K562 (cell line): ENCODE measurements around the gene ZSCAN22. TPM values are rescaled to one million over a fixed set of nuclear protein-coding genes. Genes with fewer than 3 reads are reported as not detected.

Experiments
- ATAC-seq: fragments of 200-7000 bp; cut with Tn5 transposase; 3 replicates; pipeline ENCODE4 v1.9.1; 2020; ENCODE audit warnings: moderate library complexity
- BruUV-seq: library from RNA; stranded (reverse); fragments of 400-500 nt; replicated peaks from 2 replicates; lab custom pipeline; 2021; lab: Mats Ljungman, UMichigan
- CTCF ChIA-PET: fragments of 300-600 bp; formaldehyde crosslinking; extraction: SDS; loops from one replicate; lab custom pipeline; 2021; ENCODE audit warnings: low intra/inter-chr PET ratio; lab: Yijun Ruan, JAX
- POLR2A ChIA-PET: fragments of 300-600, 350-650 bp; sonication (Branson Sonifier 250); formaldehyde crosslinking; extraction: SDS; loops from one replicate; lab custom pipeline; 2021; ENCODE audit warnings: antibody characterized with exemption, inconsistent platforms; lab: Yijun Ruan, JAX
- DNase-seq, 4 experiments: peaks; one replicate each; pipeline versions ENCODE4 v3.0.0 to v3.0.0-alpha.2; 2011 to 2018; ENCODE audit warnings: low spot score in 3 of 4, mixed read lengths in 3 of 4; ENCODE audit errors: extremely low read depth in 1 of 4
- FAIRE-seq: peaks from 2 replicates; lab custom pipeline; 2011; peaks lifted over from hg19 to GRCh38; lab: Jason Lieb, UNC
- H2AFZ ChIP-seq: 2 replicates; pipeline ENCODE4 v1.6.0; 2011; ENCODE audit warnings: low read depth, low read length, control low read depth, inconsistent platforms
- H3K27ac ChIP-seq: fragments of 200-600 bp; 3 replicates; pipeline ENCODE4 v1.8.0; 2011; ENCODE audit warnings: low read depth, mild to moderate bottlenecking, control low read depth, inconsistent platforms, low read length, moderate library complexity, mixed read lengths; ENCODE audit errors: extremely low read depth
- H3K27me3 ChIP-seq, 2 experiments: fragments of 300-600 bp in 1 of 2; 2 replicates in 1 of 2; 3 replicates in 1 of 2; pipeline versions ENCODE4 v1.6.0 to v1.8.0; 2011; ENCODE audit warnings: inconsistent platforms in 2 of 2, low read length in 2 of 2, mild to moderate bottlenecking in 1 of 2, mixed read lengths in 1 of 2, moderate library complexity in 1 of 2; ENCODE audit not compliant: control insufficient read depth in 2 of 2, insufficient read depth in 2 of 2
- H3K36me3 ChIP-seq: fragments of 300-600 bp; 3 replicates; pipeline ENCODE4 v1.8.0; 2011; ENCODE audit warnings: mild to moderate bottlenecking, low read length, inconsistent platforms; ENCODE audit not compliant: control insufficient read depth, insufficient read depth
- H3K4me1 ChIP-seq, 2 experiments: fragments of 200-600 bp in 1 of 2; replicated peaks in 1 of 2; 2 replicates in 1 of 2; 3 replicates in 1 of 2; pipeline versions ENCODE4 v1.5.1 to v1.8.0; 2011; ENCODE audit warnings: inconsistent platforms in 2 of 2, low read length in 2 of 2, mild to moderate bottlenecking in 1 of 2, mixed read lengths in 1 of 2, moderate library complexity in 1 of 2; ENCODE audit not compliant: control insufficient read depth in 2 of 2, insufficient read depth in 2 of 2
- H3K4me2 ChIP-seq: 2 replicates; pipeline ENCODE4 v1.6.1; 2011; ENCODE audit warnings: low read length, control low read depth, inconsistent platforms, mixed read lengths; ENCODE audit not compliant: insufficient read depth
- H3K4me3 ChIP-seq: fragments of 200-600 bp; sonication (generic), shearing (Covaris generic); 2 replicates; pipeline ENCODE4 v1.5.1; 2016; ENCODE audit warnings: control low read depth, inconsistent platforms
- H3K79me2 ChIP-seq: fragments of 200-600 bp; 3 replicates; pipeline ENCODE4 v1.8.0; 2011; ENCODE audit warnings: low read length, inconsistent platforms; ENCODE audit not compliant: control insufficient read depth, insufficient read depth
- H3K9ac ChIP-seq, 2 experiments: 2 replicates each; pipeline versions ENCODE4 v1.6.0 to v1.6.1; 2011; ENCODE audit warnings: low read depth in 2 of 2, low read length in 2 of 2, control low read depth in 1 of 2, inconsistent platforms in 1 of 2, mild to moderate bottlenecking in 1 of 2, mixed read lengths in 1 of 2; ENCODE audit not compliant: insufficient read depth in 1 of 2
- H3K9me1 ChIP-seq: one replicate; pipeline ENCODE4 v1.6.0; 2011; ENCODE audit warnings: inconsistent platforms, mild to moderate bottlenecking, low read length, moderate library complexity; ENCODE audit not compliant: control insufficient read depth, insufficient read depth
- H3K9me3 ChIP-seq: replicated peaks from 2 replicates; pipeline ENCODE4 v1.5.1; 2011; ENCODE audit warnings: low read depth, low read length, inconsistent platforms; ENCODE audit not compliant: control insufficient read depth, insufficient read depth
- H4K20me1 ChIP-seq: replicated peaks from 2 replicates; pipeline ENCODE4 v1.6.1; 2011; ENCODE audit warnings: low read length, inconsistent platforms, mixed read lengths; ENCODE audit not compliant: control insufficient read depth, insufficient read depth
- CUX1 ChIP-seq: fragments of 200-800 bp; sonication (Bioruptor generic); IDR thresholded peaks from 2 replicates; pipeline ENCODE4 v1.6.1; 2016; ENCODE audit warnings: missing genetic modification characterization, missing compliant biosample characterization
- WGBS: fragments of 100-300 bp; shearing (Covaris generic); methylation state at CpG from one replicate; pipeline ENCODE4 v1.1.6; 2016; ENCODE audit warnings: low coverage, mixed read lengths; ENCODE audit not compliant: insufficient coverage; ENCODE audit errors: missing lambda C conversion rate; 5-methylcytosine and 5-hydroxymethylcytosine counted together
- in situ Hi-C: fragments of 300-500 bp; cut with MboI; formaldehyde crosslinking; loops from 4 replicates; pipeline ENCODE4 v1.15.0; 2018; ENCODE audit warnings: inconsistent platforms, mixed read lengths
- intact Hi-C: fragments of 100-400 bp; cut with micrococcal nuclease; formaldehyde crosslinking; loops from 2 replicates; pipeline ENCODE4 v1.14.2; 2022
- polyA plus RNA-seq, 8 experiments: library from polyadenylated mRNA; depleted of rRNA in 4 of 8; stranded (reverse) in 5 of 8; unstranded in 3 of 8; fragments of >200 nt; fragmentation: Nextera tagmentation in 2 of 8; fragmentation: Illumina TruSeq in 1 of 8; extraction: Ambion mirVana in 2 of 8; extraction: Trizol in 1 of 8; gene quantifications; 2 replicates each; pipeline versions ENCODE4 v1.2.1 to v1.2.3, GENCODE V29; 2011 to 2014; ENCODE audit warnings: inconsistent platforms in 1 of 8, missing spikeins in 1 of 8
- total RNA-seq, 7 experiments: library from RNA; depleted of rRNA in 6 of 7; stranded (reverse); fragments of >200 nt in 6 of 7; fragmentation: Illumina TruSeq in 2 of 7; extraction: Trizol in 2 of 7; gene quantifications; 2 replicates each; pipeline versions ENCODE4 v1.2.1 to v1.2.3, GENCODE V29; 2011 to 2021; ENCODE audit warnings: low replicate concordance in 1 of 7

Gene ZSCAN22
- total and polyA plus RNA-seq, 9 of the 15 experiments (the other 6 are each of a cell fraction or from before 2014, with no cell fraction given): 0.98 to 5.3 (median 3.0) TPM

- peaks cover 7% of the 10 kb centered on the region for H3K9me3 ChIP-seq
- H3K9ac ChIP-seq: no peak overlapping the region
- H3K4me2 ChIP-seq: no peak overlapping the region
- H3K27me3 ChIP-seq: no peaks in the 10 kb centered on the region
- DNase-seq (no peak), ATAC-seq (no peak), FAIRE-seq (no peak)
- intact Hi-C loops (no loop called here), in situ Hi-C loops (no loop called here)
- peaks cover 61% of the 10 kb centered on the region for H3K36me3 ChIP-seq
- H4K20me1 ChIP-seq: no peaks in the 10 kb centered on the region
- BruUV-seq: no TSS peak
- CTCF ChIA-PET: no interaction called here
- no peak for TF ChIP-seq CUX1 (CRISPR knock-in tag)
- WGBS: 98% methylated on average over 4 of the region's 4 CpGs
- POLR2A ChIA-PET: interaction anchor here (3.0 to 4.2 kb wide), 2 partner anchors 10 to 18 kb away, joined by 9 to 27 read pairs; partner anchors contain the start of gene ZSCAN22
- H3K79me2 ChIP-seq: peaks cover 36% of the 10 kb centered on the region
- H3K4me3 ChIP-seq: no peak overlapping the region
- H3K4me1 ChIP-seq: peaks cover 7 to 15% of the 10 kb centered on the region in 2 experiments; a peak in 4 of 5 replicates
- no peak overlapping the region for H3K27ac ChIP-seq
- H2AFZ ChIP-seq: no peak overlapping the region
- no peaks in the 10 kb centered on the region for H3K9me1 ChIP-seq
Observed at GRCh38 chr19:58307736-58308135, 19.1 kb upstream of the ZSCAN22 start.
